Activated B cell treated with CpG ODN at 0.5 μM for 24 hours (primary cell): ENCODE measurements around the gene C10orf120. TPM values are rescaled to one million over a fixed set of nuclear protein-coding genes. Genes with fewer than 3 reads are reported as not detected.

Experiments
- ATAC-seq: fragments of 200-7000 bp; cut with Tn5 transposase; one replicate; pipeline ENCODE4 v1.10.0; 2021; ENCODE audit warnings: low read depth, mild to moderate bottlenecking, moderate library complexity
- CTCF ChIA-PET: fragments of 350-600 bp; sonication (Branson Sonifier 250); formaldehyde crosslinking; loops from one replicate; lab custom pipeline; 2021; ENCODE audit warnings: antibody characterized with exemption; lab: Charles Lee
- POLR2A ChIA-PET: fragments of 350-600 bp; sonication (Branson Sonifier 250); formaldehyde crosslinking; loops from one replicate; lab custom pipeline; 2021; ENCODE audit warnings: antibody characterized with exemption; lab: Charles Lee
- DNase-seq: peaks from one replicate; pipeline ENCODE4 v3.0.0; 2022
- H3K27ac Mint-ChIP-seq: one replicate; pipeline ENCODE4 v1.8.0; 2020; ENCODE audit warnings: mixed read lengths
- H3K27me3 Mint-ChIP-seq: one replicate; pipeline ENCODE4 v1.8.0; 2021; ENCODE audit warnings: mixed read lengths
- H3K36me3 Mint-ChIP-seq: one replicate; pipeline ENCODE4 v1.8.0; 2021; ENCODE audit warnings: low read depth, mixed read lengths
- H3K4me1 Mint-ChIP-seq: one replicate; pipeline ENCODE4 v1.8.0; 2021; ENCODE audit warnings: mixed read lengths
- H3K4me3 Mint-ChIP-seq: one replicate; pipeline ENCODE4 v1.8.0; 2020; ENCODE audit warnings: mild to moderate bottlenecking, mixed read lengths
- H3K9me3 Mint-ChIP-seq: one replicate; pipeline ENCODE4 v1.8.0; 2020; ENCODE audit warnings: mixed read lengths
- CTCF ChIP-seq: fragments of 200-600 bp; IDR thresholded peaks from one replicate; pipeline ENCODE4 v1.8.0; 2022; ENCODE audit warnings: antibody characterized with exemption, mild to moderate bottlenecking
- intact Hi-C: fragments of 100-400 bp; cut with micrococcal nuclease; formaldehyde crosslinking; loops from one replicate; pipeline ENCODE4 v1.15.1; 2024
- total RNA-seq: library from RNA; stranded (reverse); gene quantifications from 2 replicates; pipeline ENCODE4 v1.2.3, GENCODE V29; 2022

Gene C10orf120
- total RNA-seq, 1 donor from 2014 or later, result not detected

DNA sequence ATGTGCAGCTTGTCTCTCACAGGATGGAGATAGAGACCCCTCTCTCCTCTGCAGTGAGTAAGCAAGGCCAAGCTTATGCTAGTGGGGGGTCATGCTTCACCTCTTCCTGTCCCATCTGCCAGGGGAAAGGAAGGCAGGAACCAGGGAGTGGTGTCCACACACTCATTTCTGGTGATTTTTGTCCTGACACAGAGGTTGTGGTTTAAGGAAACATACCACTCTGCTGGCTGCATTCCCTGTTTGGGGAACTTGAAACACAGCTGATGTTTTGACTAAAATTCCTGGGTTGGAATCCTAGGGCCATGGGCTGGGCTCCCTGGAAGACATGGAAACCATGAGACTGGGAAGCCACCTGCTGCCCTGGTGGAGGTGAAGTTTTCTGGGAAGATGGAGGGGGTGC is 21.4 kb downstream of the C10orf120 start:
- peaks cover 8% of the 10 kb centered on the region for H3K27me3 Mint-ChIP-seq
- POLR2A ChIA-PET, result no interaction called here
- CTCF ChIA-PET, result no interaction called here
- ATAC-seq (no peak), DNase-seq (no peak)
- intact Hi-C loops, result no loop called here
- TF ChIP-seq CTCF, result no peak
- no peaks in the 10 kb centered on the region for H3K36me3 Mint-ChIP-seq
- no peak overlapping the region for H3K4me3 Mint-ChIP-seq
- no peak overlapping the region for H3K27ac Mint-ChIP-seq
- no peaks in the 10 kb centered on the region for H3K4me1 Mint-ChIP-seq
- H3K9me3 Mint-ChIP-seq, result no peaks in the 10 kb centered on the region

DNA sequence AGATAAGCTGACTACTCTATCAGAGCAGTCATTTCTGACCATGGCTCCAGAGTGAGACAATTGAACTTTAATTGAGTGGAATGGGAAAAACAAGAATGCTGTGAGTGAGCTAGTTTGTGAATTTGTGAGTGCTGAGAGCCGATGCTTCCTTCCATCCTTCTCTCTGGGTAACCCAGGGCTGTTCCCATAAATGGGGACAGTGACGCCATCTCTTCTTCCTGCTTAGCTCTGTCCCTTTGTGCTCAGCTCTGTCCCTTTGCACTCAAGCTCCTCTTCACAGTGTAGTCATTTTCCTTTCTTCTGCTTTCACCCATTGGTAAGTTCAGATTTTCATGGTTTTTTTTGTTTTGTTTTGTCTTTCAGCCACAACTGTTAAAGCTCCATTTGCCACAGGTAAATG is 24.4 kb downstream of the C10orf120 start:
- intact Hi-C loops, result no loop called here
- Mint-ChIP-seq H3K9me3 (no peaks in the 10 kb centered on the region), H3K36me3 (no peaks in the 10 kb centered on the region), H3K27me3 (peaks cover 8% of the 10 kb centered on the region), H3K4me1 (no peaks in the 10 kb centered on the region), H3K4me3 (no peak overlapping the region), H3K27ac (no peak overlapping the region)
- ATAC-seq (no peak), DNase-seq (no peak)
- POLR2A ChIA-PET, result no interaction called here
- CTCF ChIA-PET, result no interaction called here
- no peak for TF ChIP-seq CTCF

GRCh38 chr10:122674781-122675180 is 24.9 kb downstream of the C10orf120 start:
- CTCF ChIA-PET, result no interaction called here
- TF ChIP-seq CTCF, result no peak
- no peak overlapping the region for H3K27ac Mint-ChIP-seq
- H3K27me3 Mint-ChIP-seq, result peaks cover 8% of the 10 kb centered on the region
- no peak overlapping the region for H3K4me3 Mint-ChIP-seq
- ATAC-seq (no peak), DNase-seq (no peak)
- H3K4me1 Mint-ChIP-seq, result no peaks in the 10 kb centered on the region
- POLR2A ChIA-PET, result no interaction called here
- no peaks in the 10 kb centered on the region for H3K36me3 Mint-ChIP-seq
- no peaks in the 10 kb centered on the region for H3K9me3 Mint-ChIP-seq
- intact Hi-C loops, result no loop called here

- no peaks in the 10 kb centered on the region for H3K36me3 Mint-ChIP-seq
Observed at GRCh38 chr10:122673731-122674130, 25.9 kb downstream of the C10orf120 start.

DNA sequence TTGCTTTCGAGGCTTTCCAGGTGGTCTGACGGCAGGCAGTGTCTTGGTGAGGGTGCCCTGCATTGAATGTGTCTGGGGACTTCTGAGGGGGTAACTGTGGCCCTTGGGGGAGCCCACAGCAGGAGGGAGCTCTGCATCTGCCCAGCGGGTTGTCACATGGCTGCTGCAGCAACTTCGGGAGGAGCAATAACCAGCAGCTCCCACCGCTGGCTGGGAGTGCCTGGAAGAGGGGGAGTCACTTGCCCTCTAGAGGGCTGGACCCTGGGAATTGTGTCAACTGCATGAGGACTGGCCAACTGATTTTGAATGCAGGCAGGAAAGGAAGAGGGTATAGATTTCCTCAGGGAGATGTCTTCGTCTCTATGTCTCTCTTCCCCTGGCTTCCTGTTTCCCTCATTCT is 26.4 kb downstream of the C10orf120 start:
- no peak for ATAC-seq
- intact Hi-C loops, result no loop called here
- Mint-ChIP-seq H3K9me3 (no peaks in the 10 kb centered on the region), H3K27me3 (peaks cover 3% of the 10 kb centered on the region), H3K27ac (no peak overlapping the region), H3K4me3 (no peak overlapping the region), H3K36me3 (no peaks in the 10 kb centered on the region), H3K4me1 (no peaks in the 10 kb centered on the region)
- no peak for TF ChIP-seq CTCF
- POLR2A ChIA-PET, result no interaction called here
- CTCF ChIA-PET, result no interaction called here
- DNase-seq, result no peak

More at GRCh38 chr10:122673731-122674130, 25.9 kb downstream of the C10orf120 start:
- ChIA-PET CTCF (no interaction called here), POLR2A (no interaction called here)
- H3K27me3 Mint-ChIP-seq, result peaks cover 8% of the 10 kb centered on the region
- no peak overlapping the region for H3K4me3 Mint-ChIP-seq
- no peaks in the 10 kb centered on the region for H3K4me1 Mint-ChIP-seq
- ATAC-seq (no peak), DNase-seq (no peak)
- intact Hi-C loops, result no loop called here
- H3K27ac Mint-ChIP-seq, result no peak overlapping the region
- no peaks in the 10 kb centered on the region for H3K9me3 Mint-ChIP-seq
- no peak for TF ChIP-seq CTCF
